Keratinocyte (primary cell): ENCODE measurements around the gene CISD1. TPM values are rescaled to one million over a fixed set of nuclear protein-coding genes. Genes with fewer than 3 reads are reported as not detected.

Experiments used
- DNase-seq: peaks from one replicate; pipeline ENCODE4 v3.0.0-alpha.2; 2011; ENCODE audit warnings: low read depth, missing footprints, low spot score
- FAIRE-seq: peaks from 2 replicates; lab custom pipeline; 2011; peaks lifted over from hg19 to GRCh38; lab: Jason Lieb, UNC
- H2AFZ ChIP-seq: 2 replicates; pipeline ENCODE4 v1.6.0; 2012; ENCODE audit warnings: low read length, control low read depth, inconsistent platforms; ENCODE audit not compliant: control insufficient read depth
- H3K27ac ChIP-seq: 2 replicates; pipeline ENCODE4 v1.5.1; 2011; ENCODE audit warnings: low read length; ENCODE audit not compliant: control insufficient read depth, insufficient read depth
- H3K27me3 ChIP-seq: 3 replicates; pipeline ENCODE4 v1.6.0; 2011; ENCODE audit warnings: low read length; ENCODE audit not compliant: control insufficient read depth, insufficient read depth; ENCODE audit errors: extremely low read depth
- H3K36me3 ChIP-seq, 2 experiments: 2 replicates in 1 of 2; 3 replicates in 1 of 2; pipeline ENCODE4 v1.5.1; 2011; ENCODE audit warnings: low read length in 2 of 2, mild to moderate bottlenecking in 1 of 2; ENCODE audit not compliant: control insufficient read depth in 2 of 2, insufficient read depth in 2 of 2; ENCODE audit errors: extremely low read depth in 1 of 2
- H3K4me1 ChIP-seq: 3 replicates; pipeline ENCODE4 v1.5.1; 2011; ENCODE audit warnings: low read length; ENCODE audit not compliant: control insufficient read depth, insufficient read depth; ENCODE audit errors: extremely low read depth
- H3K4me2 ChIP-seq: 3 replicates; pipeline ENCODE4 v1.6.0; 2011; ENCODE audit warnings: low read depth, low read length; ENCODE audit not compliant: control insufficient read depth, insufficient read depth; ENCODE audit errors: extremely low read depth
- H3K4me3 ChIP-seq, 3 experiments: fragments of 200-600 bp in 1 of 3; sonication (generic) in 1 of 3; 2 replicates in 2 of 3; 3 replicates in 1 of 3; pipeline ENCODE4 v1.5.1; 2011 to 2016; ENCODE audit warnings: low read length in 3 of 3, mild to moderate bottlenecking in 3 of 3, control low read depth in 2 of 3, inconsistent platforms in 1 of 3, low read depth in 1 of 3, mixed read lengths in 1 of 3, mixed run types in 1 of 3, moderate library complexity in 1 of 3; ENCODE audit not compliant: control insufficient read depth in 2 of 3, insufficient read depth in 2 of 3; ENCODE audit errors: extremely low read depth in 1 of 3
- H3K79me2 ChIP-seq: 2 replicates; pipeline ENCODE4 v1.6.0; 2012; ENCODE audit warnings: low read length; ENCODE audit not compliant: control insufficient read depth, insufficient read depth
- H3K9ac ChIP-seq: 3 replicates; pipeline ENCODE4 v1.6.0; 2011; ENCODE audit warnings: low read length; ENCODE audit not compliant: control insufficient read depth, insufficient read depth; ENCODE audit errors: extremely low read depth
- H3K9me1 ChIP-seq: 3 replicates; pipeline ENCODE4 v1.6.0; 2011; ENCODE audit warnings: low read length; ENCODE audit not compliant: control insufficient read depth, insufficient read depth; ENCODE audit errors: extremely low read depth
- H3K9me3 ChIP-seq: 2 replicates; pipeline ENCODE4 v1.5.1; 2012; ENCODE audit warnings: low read depth, low read length; ENCODE audit not compliant: control insufficient read depth
- H4K20me1 ChIP-seq: 3 replicates; pipeline ENCODE4 v1.6.0; 2011; ENCODE audit warnings: low read length; ENCODE audit not compliant: control insufficient read depth, insufficient read depth; ENCODE audit errors: extremely low read depth
- CTCF ChIP-seq, 3 experiments: IDR thresholded peaks in 1 of 3; conservative IDR thresholded peaks in 1 of 3; optimal IDR thresholded peaks in 1 of 3; 2 replicates in 2 of 3; 3 replicates in 1 of 3; pipeline versions ENCODE3 to v1.5.1; 2011; ENCODE audit warnings: low read length in 3 of 3, mild to moderate bottlenecking in 3 of 3, moderate library complexity in 2 of 3, control low read depth in 1 of 3, inconsistent platforms in 1 of 3; ENCODE audit not compliant: insufficient read depth in 2 of 3; ENCODE audit errors: extremely low read depth in 1 of 3
- EZH2 ChIP-seq: IDR thresholded peaks from one replicate; pipeline ENCODE4 v1.6.1; 2012; ENCODE audit warnings: inconsistent platforms, mild to moderate bottlenecking, low read length, moderate library complexity
- dilution Hi-C: fragments of 300-500 bp; cut with MboI; formaldehyde crosslinking; loops from one replicate; pipeline ENCODE4 v1.7.0; 2020; ENCODE audit warnings: low sequenced_read_pairs; ENCODE audit not compliant: extremely low pct_ligation_motif_present
- polyA plus RNA-seq, 5 experiments: library from polyadenylated mRNA; depleted of rRNA in 3 of 5; stranded (reverse) in 3 of 5; stranded (forward) in 1 of 5; unstranded in 1 of 5; fragments of >200 nt; gene quantifications; 1 replicate in 1 of 5; 2 replicates in 3 of 5; 3 replicates in 1 of 5; pipeline versions ENCODE4 v1.2.1 to v1.2.3, GENCODE V29; 2011 to 2012; ENCODE audit warnings: missing spikeins in 2 of 5, low read depth in 1 of 5, low replicate concordance in 1 of 5

The CISD1 gene
- polyA plus RNA-seq, 1 donor (not counting 4 experiments of a cell fraction or from before 2014, with no cell fraction given), result 81.7 TPM

DNA sequence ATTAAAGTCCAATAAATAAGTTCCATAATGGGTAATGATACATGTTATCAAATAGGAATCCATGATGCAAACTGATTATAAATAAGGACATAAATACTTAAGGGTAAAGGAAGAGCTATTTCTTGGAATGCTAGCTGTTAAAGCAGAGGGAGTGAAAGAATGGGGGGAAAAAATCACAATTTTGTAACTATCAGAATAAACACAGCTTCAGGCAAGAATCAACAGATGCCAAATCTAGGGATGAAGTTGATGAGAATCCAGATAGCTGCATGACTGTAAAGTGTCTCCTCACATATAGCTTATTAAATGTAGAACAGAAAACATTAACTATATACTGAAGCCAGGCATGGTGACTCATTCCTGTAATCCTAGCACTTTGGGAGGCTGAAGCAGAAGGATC, 6.2 kb upstream of the CISD1 start:
- dilution Hi-C loops, result no loop called here
- Histone ChIP-seq H3K36me3 (no peaks in the 10 kb centered on the region), H2AFZ (no peak overlapping the region), H3K27ac (no peak overlapping the region), H3K4me1 (peaks cover 21% of the 10 kb centered on the region), H3K9me3 (no peaks in the 10 kb centered on the region), H3K9me1 (no peaks in the 10 kb centered on the region), H3K27me3 (no peaks in the 10 kb centered on the region), H3K9ac (no peak overlapping the region), H3K4me2 (no peak overlapping the region), H3K79me2 (peaks cover 45% of the 10 kb centered on the region), H4K20me1 (no peaks in the 10 kb centered on the region), H3K4me3 (no peak overlapping the region)
- FAIRE-seq (no peak), DNase-seq (no peak)
- TF ChIP-seq EZH2 (no peak), CTCF (optimal IDR thresholded peaks at IDR 0.05 in 1 of 3, IDR thresholded peaks at IDR 0.05 in 1 of 3, conservative IDR thresholded peaks at IDR 0.05 in 1 of 3; ENCODE audit: extremely low read depth in 1 of 3, insufficient read depth in 2 of 3, low read length in 3 of 3) (no peak)

DNA sequence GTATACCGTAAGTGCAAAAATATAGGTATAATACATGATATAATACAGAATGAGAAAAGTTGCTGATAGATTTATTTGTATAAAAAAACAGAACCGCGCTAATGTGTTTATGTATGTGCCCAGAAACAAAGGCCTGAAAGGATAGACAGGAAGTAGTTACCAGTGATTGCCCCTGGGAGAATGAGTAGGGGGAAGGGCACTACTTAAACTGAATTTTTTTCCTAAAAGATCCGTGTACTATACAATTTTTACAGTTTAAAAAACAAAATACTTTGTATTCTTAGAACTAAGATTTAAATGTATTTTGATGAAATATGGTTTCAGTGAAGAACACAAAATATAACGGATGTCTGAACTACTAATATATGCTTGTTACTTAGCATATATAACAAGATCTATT, 4.2 kb upstream of the CISD1 start:
- H3K27ac ChIP-seq, result peak overlapping the region; percentile 24
- TF ChIP-seq CTCF (optimal IDR thresholded peaks at IDR 0.05 in 1 of 3, IDR thresholded peaks at IDR 0.05 in 1 of 3, conservative IDR thresholded peaks at IDR 0.05 in 1 of 3; ENCODE audit: extremely low read depth in 1 of 3, insufficient read depth in 2 of 3, low read length in 3 of 3), result no peak
- TF ChIP-seq EZH2, result no peak
- FAIRE-seq, result no peak

More for the DNA sequence above, 4.2 kb upstream of the CISD1 start:
- H3K4me1 ChIP-seq, result peaks cover 21% of the 10 kb centered on the region
- no peak for DNase-seq
- no peak overlapping the region for H3K9ac ChIP-seq
- H3K9me3 ChIP-seq, result no peaks in the 10 kb centered on the region
- H3K36me3 ChIP-seq, result no peaks in the 10 kb centered on the region
- H3K4me3 ChIP-seq, result no peak overlapping the region
- no peaks in the 10 kb centered on the region for H3K27me3 ChIP-seq
- peaks cover 45% of the 10 kb centered on the region for H3K79me2 ChIP-seq
- H2AFZ ChIP-seq, result no peak overlapping the region
- dilution Hi-C loops, result no loop called here
- no peaks in the 10 kb centered on the region for H3K9me1 ChIP-seq
- H4K20me1 ChIP-seq, result no peaks in the 10 kb centered on the region
- peak overlapping the region; percentile 98 for H3K4me2 ChIP-seq
